Stimulated activated CD4-positive, alpha-beta T cell treated with anti-CD3 and anti-CD28 coated beads, Interleukin-1b, Interleukin-23, amount 100 ng/mL, for 4 hours (primary cell): ENCODE results near the gene PCBP3.

Experiments
- DNase-seq, 2 donors: peaks; one replicate each; pipeline ENCODE4 v3.0.0-alpha.2; 2020; ENCODE audit warnings: low read depth in 2 of 2

PCBP3 gene

DNA sequence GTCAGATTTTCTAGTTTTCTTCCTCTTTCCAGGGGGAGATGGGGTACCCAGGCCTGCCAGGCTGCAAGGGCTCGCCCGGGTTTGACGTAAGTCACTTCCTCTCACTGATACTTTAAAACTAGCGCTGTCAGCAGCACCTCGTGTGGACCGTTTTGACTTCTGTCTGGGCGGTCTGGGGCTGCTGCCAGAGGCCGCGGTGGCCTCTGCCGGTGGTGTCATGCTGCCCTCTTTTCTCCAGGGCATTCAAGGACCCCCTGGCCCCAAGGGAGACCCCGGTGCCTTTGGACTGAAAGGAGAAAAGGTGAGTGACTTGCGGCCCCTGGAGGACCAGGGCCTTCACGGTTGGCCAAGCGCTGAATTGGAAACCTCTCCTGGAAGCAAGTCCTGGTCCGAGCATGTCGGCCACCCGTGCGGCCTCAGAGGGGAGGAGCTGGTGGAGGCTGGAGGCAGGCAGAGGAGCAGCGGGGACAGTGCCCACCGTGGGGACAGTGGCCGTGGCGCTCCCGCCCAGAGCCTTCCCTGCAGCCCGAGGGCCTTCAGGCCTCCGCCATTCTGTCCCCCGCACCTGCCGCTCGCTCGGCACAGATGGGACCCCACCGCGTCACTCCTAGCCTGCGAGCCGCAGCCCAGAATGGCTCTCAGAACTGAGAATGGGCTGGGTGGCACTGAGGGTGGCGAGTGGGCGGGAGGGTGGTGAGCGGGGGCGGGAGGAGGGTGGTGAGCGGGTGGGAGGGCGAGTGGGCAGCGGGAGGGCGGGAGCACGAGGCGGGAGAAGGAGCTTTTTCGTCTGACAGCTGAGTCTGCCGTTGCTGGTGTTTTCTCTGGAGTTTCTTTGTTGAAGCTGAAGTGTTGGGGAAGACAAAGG lies 347.4 kb downstream of the PCBP3 start:
- DNase-seq = no peak

DNA sequence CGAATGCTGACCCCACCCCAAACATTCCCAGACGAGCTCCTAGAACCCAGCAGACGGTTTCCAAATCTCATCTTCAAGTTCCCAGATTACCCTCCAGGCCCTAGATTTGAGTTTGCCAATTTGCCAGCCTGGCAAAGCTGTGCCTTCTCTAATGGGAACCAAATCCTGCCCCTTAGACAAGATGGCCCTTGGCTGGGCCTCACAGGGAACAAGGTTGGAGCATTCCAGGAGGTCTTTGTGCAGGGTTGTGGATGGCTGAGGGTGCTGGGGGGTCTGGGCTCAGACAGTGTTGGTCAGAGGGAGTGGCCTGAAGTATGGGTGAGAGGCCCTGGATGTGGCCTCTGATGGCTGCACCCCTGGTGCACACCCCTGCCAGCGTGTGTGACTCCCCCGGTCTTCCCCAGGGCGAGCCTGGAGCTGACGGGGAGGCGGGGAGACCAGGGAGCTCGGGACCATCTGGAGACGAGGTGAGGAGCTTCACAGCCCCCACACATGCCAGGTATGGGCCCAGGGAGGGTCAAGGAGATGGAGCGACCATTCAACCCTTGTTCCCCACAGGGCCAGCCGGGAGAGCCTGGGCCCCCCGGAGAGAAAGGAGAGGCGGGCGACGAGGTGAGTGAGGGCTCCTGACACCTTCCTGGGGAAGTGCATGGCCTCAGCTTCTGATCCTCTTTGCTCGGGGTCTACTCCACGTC lies 348.2 kb downstream of the PCBP3 start:
- no peak for DNase-seq
